Breast epithelium (tissue), 4 donors: Measurements from ENCODE around the gene FRK. TPM values are rescaled to one million over a fixed set of nuclear protein-coding genes. Genes with fewer than 3 reads are reported as not detected.
A peak's percentile ranks its signal among the peaks of the same experiment; 100 is the strongest.

Experiments
- DNase-seq, 2 donors: peaks; one replicate each; pipeline ENCODE4 v3.0.0-alpha.2; 2019; ENCODE audit warnings: low spot score in 2 of 2
- H3K27ac ChIP-seq, 2 donors: fragments of 200-600 bp; sonication (generic) in 1 of 2; one replicate each; pipeline ENCODE4 v1.5.1; 2016 to 2019; ENCODE audit warnings: mild to moderate bottlenecking in 1 of 2
- H3K27me3 ChIP-seq, 2 donors: fragments of 200-600 bp; sonication (generic) in 1 of 2; one replicate each; pipeline versions ENCODE4 v1.5.1 to v1.6.0; 2017 to 2019; ENCODE audit warnings: control low read depth in 1 of 2, mild to moderate bottlenecking in 1 of 2
- H3K36me3 ChIP-seq: fragments of 200-600 bp; one replicate; pipeline ENCODE4 v1.5.1; 2019
- H3K4me1 ChIP-seq, 2 donors: fragments of 200-600 bp; sonication (generic); one replicate each; pipeline ENCODE4 v1.5.1; 2016 to 2019; ENCODE audit warnings: control low read depth in 1 of 2
- H3K4me3 ChIP-seq, 3 donors: fragments of 200-600 bp; sonication (generic); 1 replicate in 2 of 3; 2 replicates in 1 of 3; pipeline ENCODE4 v1.5.1; 2016 to 2019; ENCODE audit warnings: mild to moderate bottlenecking in 3 of 3, moderate library complexity in 2 of 3
- H3K9me3 ChIP-seq, 2 donors: fragments of 200-600 bp; sonication (generic) in 1 of 2; one replicate each; pipeline ENCODE4 v1.5.1; 2016 to 2019; ENCODE audit warnings: control low read depth in 1 of 2
- CTCF ChIP-seq, 3 donors: fragments of 450-650 bp; IDR thresholded peaks; one replicate each; pipeline ENCODE4 v1.5.1; 2016 to 2017; ENCODE audit warnings: antibody characterized with exemption in 3 of 3, mild to moderate bottlenecking in 3 of 3, moderate library complexity in 3 of 3
- POLR2A ChIP-seq: fragments of 450-650 bp; IDR thresholded peaks from one replicate; pipeline ENCODE4 v1.6.1; 2016; ENCODE audit warnings: antibody characterized with exemption, mild to moderate bottlenecking, moderate library complexity
- POLR2AphosphoS5 ChIP-seq, 3 donors: sonication (generic); formaldehyde crosslinking; IDR thresholded peaks; one replicate each; pipeline ENCODE4 v1.6.1; 2017; ENCODE audit warnings: antibody characterized with exemption in 3 of 3
- intact Hi-C: fragments of 100-400 bp; cut with DNase I; formaldehyde crosslinking; loops from one replicate; pipeline ENCODE4 v1.15.1; 2023; ENCODE audit warnings: low total_unique reads
- total RNA-seq, 3 donors: library from RNA; depleted of rRNA; stranded (reverse); fragments of >200 nt; gene quantifications; one replicate each; pipeline ENCODE4 v1.1.0, GENCODE V29; 2016

Gene FRK, protein sequence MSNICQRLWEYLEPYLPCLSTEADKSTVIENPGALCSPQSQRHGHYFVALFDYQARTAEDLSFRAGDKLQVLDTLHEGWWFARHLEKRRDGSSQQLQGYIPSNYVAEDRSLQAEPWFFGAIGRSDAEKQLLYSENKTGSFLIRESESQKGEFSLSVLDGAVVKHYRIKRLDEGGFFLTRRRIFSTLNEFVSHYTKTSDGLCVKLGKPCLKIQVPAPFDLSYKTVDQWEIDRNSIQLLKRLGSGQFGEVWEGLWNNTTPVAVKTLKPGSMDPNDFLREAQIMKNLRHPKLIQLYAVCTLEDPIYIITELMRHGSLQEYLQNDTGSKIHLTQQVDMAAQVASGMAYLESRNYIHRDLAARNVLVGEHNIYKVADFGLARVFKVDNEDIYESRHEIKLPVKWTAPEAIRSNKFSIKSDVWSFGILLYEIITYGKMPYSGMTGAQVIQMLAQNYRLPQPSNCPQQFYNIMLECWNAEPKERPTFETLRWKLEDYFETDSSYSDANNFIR
- 10 to 100 TPM in 1 of 3 donors, 1 to 10 TPM in 1, under 1 TPM in 1; 0.64 to 10.5 (median 5.9) TPM for total RNA-seq

GRCh38 chr6:116060572-116061283 lies at the start of gene FRK:
Gene FRK, minus strand, starts transcription at chr6:116060891. Its CDS starts 580 bp downstream, at chr6:116060311.
- Histone ChIP-seq H3K36me3 (no peaks in the 10 kb centered on the region), H3K4me1 (peaks cover 0 to 5% of the 10 kb centered on the region in 2 donors), H3K27ac (peak within 1 kb of the TSS; percentile 84 to 92), H3K4me3 (peak within 1 kb of the TSS; percentile 39 to 68 (median 56)), H3K9me3 (no peaks in the 10 kb centered on the region), H3K27me3 (no peaks in the 10 kb centered on the region)
- intact Hi-C loops, result no loop called here
- TF ChIP-seq POLR2A (no peak), CTCF (IDR thresholded peaks at IDR 0.05) (peak; percentile 43 to 56 (median 49))
- DNase-seq, result peak in 1 of 2 donors; percentile 41

- DNase-seq, result no peak
- H3K27me3 ChIP-seq, result no peaks in the 10 kb centered on the region
- intact Hi-C loops, result no loop called here
- H3K4me3 ChIP-seq, result no peak overlapping the region
- H3K4me1 ChIP-seq, result no peaks in the 10 kb centered on the region
- no peaks in the 10 kb centered on the region for H3K36me3 ChIP-seq
- TF ChIP-seq POLR2A, result no peak
- no peak for TF ChIP-seq CTCF (IDR thresholded peaks at IDR 0.05)
- no peak for TF ChIP-seq POLR2AphosphoS5 (IDR thresholded peaks at IDR 0.05)
- H3K9me3 ChIP-seq, result no peaks in the 10 kb centered on the region
- H3K27ac ChIP-seq, result no peak overlapping the region
Measured at GRCh38 chr6:116108836-116109235, 48.1 kb upstream of the FRK start.

- Histone ChIP-seq H3K9me3 (no peaks in the 10 kb centered on the region), H3K27me3 (no peaks in the 10 kb centered on the region), H3K4me3 (no peak overlapping the region), H3K36me3 (no peaks in the 10 kb centered on the region), H3K4me1 (peaks cover 0 to 10% of the 10 kb centered on the region in 2 donors), H3K27ac (peak overlapping the region in 1 of 2 donors; percentile 21)
- no peak for DNase-seq
- intact Hi-C loops, result no loop called here
- TF ChIP-seq POLR2AphosphoS5 (IDR thresholded peaks at IDR 0.05), result no peak
Measured at GRCh38 chr6:116106146-116106545, 45.5 kb upstream of the FRK start.

DNA sequence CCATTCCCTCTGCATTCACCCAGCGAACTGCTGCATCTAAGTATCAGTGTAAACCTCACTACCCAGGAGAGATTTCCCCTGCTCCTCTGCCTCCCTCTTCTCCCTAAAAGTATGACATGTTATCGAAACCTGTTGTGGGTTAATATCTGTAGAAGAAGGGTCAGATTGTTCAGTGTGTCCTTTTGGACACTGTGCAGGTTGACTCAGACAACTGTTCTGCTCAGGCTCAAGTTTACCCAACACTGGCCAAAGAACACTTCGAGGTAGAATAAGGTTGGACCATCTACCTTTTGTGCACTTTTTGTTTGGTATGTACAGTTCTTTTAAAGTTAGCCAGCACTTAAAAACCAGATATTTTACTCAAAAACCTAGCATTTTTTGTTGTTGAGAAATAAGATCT lies 44.6 kb upstream of the FRK start:
- no peaks in the 10 kb centered on the region for H3K27me3 ChIP-seq
- intact Hi-C loops, result no loop called here
- no peak for DNase-seq
- no peak overlapping the region for H3K4me3 ChIP-seq
- peaks cover 0 to 10% of the 10 kb centered on the region in 2 donors for H3K4me1 ChIP-seq
- no peak overlapping the region for H3K27ac ChIP-seq
- H3K9me3 ChIP-seq, result no peaks in the 10 kb centered on the region
- TF ChIP-seq POLR2AphosphoS5 (IDR thresholded peaks at IDR 0.05) (no peak), POLR2A (no peak), CTCF (IDR thresholded peaks at IDR 0.05) (no peak)
- no peaks in the 10 kb centered on the region for H3K36me3 ChIP-seq

GRCh38 chr6:116104636-116105035 lies 43.9 kb upstream of the FRK start:
- no peaks in the 10 kb centered on the region for H3K36me3 ChIP-seq
- intact Hi-C loops, result no loop called here
- H3K9me3 ChIP-seq, result no peaks in the 10 kb centered on the region
- H3K27ac ChIP-seq, result no peak overlapping the region
- TF ChIP-seq POLR2A, result no peak
- TF ChIP-seq CTCF (IDR thresholded peaks at IDR 0.05), result no peak
- TF ChIP-seq POLR2AphosphoS5 (IDR thresholded peaks at IDR 0.05), result no peak
- no peaks in the 10 kb centered on the region for H3K27me3 ChIP-seq
- H3K4me1 ChIP-seq, result peaks cover 0 to 10% of the 10 kb centered on the region in 2 donors
- no peak for DNase-seq
- no peak overlapping the region for H3K4me3 ChIP-seq
